Fibroblast of skin of scalp (primary cell): ENCODE results near the gene COL20A1.

ENCODE experiments used
- DNase-seq: peaks from one replicate; pipeline ENCODE4 v3.0.0-alpha.2; 2013

The COL20A1 gene

DNA sequence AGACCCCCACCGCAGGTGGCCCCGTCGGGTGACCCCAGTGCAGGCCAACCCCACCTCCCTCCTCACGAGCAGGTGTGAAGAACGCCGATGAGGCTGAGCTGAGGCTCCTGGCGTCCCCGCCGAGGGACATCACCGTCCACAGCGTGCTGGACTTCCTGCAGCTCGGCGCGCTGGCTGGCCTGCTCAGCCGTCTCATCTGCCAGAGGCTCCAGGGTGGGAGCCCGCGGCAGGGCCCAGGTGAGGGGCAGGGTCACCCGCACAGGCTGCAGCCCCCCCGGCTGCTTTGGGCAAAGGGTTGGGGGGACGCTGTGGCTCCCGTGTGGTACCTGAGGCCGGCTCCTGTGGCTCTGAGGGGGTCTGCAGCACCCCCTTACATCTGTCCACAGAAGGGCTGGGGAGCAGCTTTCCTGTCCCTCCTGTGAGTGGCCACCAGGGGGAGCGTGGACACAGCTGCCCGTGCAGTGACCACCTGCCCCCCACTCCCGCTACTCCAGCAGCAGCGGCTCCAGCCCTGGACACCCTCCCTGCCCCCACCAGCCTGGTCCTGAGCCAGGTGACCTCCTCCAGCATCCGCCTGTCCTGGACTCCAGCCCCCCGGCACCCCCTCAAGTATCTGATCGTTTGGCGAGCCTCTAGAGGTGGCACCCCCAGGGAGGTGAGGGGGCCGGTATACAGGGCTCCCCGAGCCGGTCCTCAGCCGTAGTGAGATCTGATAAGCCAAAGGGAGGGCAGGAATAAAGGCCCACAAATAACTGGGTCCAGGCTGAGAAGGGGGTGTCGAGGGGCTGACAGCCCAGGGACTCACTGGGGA is 16.5 kb downstream of the COL20A1 start:
- peak; percentile 24 for DNase-seq

DNA sequence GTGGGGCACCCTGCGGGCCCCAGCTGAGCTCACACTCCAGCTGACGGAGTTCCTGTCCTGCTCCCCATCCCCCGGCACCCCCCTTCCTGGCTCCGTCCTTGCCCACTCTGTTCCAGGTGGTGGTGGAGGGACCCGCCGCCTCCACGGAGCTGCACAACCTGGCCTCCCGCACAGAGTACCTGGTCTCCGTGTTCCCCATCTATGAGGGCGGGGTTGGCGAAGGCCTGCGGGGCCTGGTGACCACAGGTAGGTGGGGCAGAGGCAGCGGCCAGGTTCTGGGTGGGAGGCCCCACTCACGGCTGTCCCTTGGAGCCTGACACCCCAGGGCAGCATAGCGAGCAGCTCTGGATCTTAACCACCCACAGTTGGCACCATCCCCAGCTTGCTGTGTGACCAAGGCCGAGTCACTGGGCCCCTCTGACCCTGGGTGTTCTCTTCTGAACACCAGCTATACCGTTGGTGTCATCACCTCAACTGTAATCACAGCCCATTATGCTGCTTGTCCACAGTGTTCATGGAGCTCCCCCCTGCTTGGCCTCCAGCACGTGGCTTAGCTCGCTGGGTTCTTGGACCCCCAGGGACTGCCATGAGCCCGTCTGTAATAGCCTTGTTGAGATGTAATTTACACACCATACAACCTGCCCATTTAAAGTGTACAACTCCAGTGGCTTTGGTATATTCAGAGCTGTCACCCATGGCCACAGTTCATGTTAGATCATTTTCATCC is 17.4 kb downstream of the COL20A1 start:
- no peak for DNase-seq

- no peak for DNase-seq
These were observed 18.3 kb downstream of the COL20A1 start for GRCh38 chr20:63311186-63311832.

GRCh38 chr20:63311833-63312243 is 18.9 kb downstream of the COL20A1 start:
- DNase-seq: no peak

DNA sequence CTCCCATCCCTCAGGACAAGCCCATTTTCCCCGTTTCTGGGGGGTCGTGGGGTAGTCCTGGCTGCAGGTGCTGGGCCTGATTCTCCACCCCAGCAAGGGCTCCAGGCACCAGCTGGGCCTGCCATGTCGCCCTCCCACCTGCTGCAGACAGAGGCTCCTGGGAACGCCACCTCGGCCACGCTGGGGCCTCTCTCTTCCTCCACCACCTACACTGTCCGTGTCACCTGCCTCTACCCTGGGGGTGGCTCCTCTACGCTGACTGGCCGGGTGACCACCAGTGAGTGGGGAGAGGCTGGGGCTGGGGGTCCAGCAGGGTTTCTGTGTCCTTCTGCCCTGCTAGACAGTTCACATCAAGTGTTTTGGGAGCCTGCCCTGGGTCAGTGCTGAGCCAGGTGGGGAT is 19.3 kb downstream of the COL20A1 start:
- no peak for DNase-seq

DNA sequence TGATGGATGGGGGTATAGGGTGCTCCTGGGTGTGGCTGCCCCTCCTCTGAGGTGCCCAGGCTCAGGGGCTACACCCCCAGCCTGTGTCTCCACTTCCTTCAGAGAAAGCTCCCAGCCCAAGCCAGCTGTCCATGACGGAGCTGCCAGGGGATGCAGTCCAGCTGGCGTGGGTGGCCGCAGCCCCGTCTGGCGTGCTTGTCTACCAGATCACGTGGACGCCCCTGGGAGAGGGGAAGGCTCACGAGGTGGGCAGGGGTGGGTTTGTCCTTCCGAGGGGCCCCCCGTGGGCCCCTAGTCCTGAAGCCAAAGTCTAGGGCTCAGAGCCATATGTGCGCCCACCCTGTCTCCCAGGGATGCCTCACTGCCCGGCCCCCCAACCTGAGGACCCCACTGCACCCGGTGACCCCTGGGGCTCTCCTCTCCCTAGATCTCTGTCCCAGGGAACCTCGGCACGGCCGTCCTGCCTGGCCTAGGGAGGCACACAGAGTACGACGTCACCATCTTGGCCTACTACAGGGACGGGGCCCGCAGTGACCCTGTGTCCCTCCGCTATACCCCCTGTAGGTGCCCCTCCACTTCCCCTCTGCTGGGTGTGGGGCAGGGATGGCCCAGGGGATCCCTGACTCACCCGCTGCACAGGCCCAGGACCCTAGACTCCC is 19.8 kb downstream of the COL20A1 start:
- DNase-seq: no peak

- DNase-seq: no peak
These were observed 20.5 kb downstream of the COL20A1 start for GRCh38 chr20:63313349-63314014.

DNA sequence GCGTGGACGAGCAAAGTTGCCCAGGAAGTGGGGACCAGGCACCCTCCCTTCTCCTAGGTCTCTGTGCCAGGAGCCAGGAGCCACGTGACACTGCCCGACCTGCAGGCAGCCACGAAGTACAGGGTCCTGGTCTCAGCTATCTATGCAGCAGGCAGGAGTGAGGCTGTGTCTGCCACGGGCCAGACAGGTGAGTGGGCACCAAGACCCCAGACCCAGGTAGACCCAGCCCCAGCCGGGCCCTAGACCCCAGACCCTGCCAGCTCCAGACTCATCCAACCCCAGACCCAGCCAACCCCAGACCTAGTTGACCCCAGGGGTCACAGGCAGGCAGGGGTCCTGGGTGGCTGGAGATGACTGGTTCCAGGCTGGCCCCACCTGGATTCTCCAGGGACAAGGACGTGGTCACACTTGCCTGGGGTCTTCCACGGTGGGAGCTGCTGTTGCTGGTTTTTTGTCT is 21.1 kb downstream of the COL20A1 start:
- no peak for DNase-seq

- DNase-seq: no peak
These were observed 21.7 kb downstream of the COL20A1 start for GRCh38 chr20:63314566-63315239.

- DNase-seq: no peak
These were observed 22.3 kb downstream of the COL20A1 start for GRCh38 chr20:63315240-63315689.

DNA sequence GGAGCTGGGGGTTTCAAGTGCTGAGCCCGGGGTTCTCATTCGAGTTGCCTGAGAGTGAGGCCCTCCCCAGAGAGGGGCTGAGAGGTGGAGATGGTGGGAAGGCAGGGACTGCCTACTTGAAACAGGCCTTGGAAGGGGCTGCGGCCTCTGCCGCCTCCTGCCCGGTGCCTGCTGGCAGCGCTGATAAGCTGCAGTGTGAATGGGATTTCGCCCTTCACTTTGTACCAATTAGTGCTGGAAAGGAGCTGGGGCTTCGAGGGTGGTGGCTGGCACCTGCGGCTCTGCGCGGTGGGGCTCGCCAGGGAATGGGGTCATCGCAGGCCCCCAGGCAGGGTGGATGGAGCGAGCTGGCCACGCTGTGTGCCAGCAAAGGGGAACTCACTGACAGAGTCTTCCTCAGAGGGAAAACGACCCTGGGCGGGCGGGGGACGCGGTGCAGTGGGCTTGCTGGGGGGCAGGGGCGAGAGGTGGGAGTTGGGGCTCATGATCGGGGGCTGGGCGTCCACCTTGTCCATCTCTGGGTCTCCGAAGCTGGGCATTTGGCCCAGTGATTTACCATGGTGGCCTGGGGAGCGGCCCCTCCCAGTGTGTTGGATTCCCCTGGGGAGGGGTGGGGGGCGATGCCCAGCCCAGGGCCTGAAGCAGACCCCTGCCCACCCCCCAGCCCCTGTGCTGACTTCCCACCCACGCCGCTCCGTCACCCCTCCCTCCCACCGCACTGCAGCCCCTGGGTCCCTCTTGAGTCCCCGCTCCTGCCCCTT is 22.9 kb downstream of the COL20A1 start:
- DNase-seq: no peak

DNA sequence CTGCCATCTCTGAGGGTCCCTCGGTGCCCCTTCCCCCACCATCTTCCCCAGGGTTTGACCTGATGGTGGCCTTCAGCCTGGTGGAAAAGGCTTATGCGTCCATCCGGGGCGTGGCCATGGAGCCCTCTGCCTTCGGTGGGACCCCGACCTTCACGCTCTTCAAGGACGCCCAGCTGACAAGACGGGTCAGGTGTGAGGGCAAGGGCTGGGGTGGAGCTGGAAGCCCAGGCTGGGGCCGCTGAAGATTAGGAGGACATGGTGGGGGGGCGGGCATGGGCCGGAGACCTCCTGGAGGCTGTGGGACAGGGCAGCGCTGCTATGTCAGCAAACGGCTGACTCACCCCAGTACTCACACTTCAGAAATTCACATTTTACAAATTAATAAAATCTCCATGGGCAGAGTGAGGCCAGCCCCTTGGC is 23.5 kb downstream of the COL20A1 start:
- no peak for DNase-seq

DNA sequence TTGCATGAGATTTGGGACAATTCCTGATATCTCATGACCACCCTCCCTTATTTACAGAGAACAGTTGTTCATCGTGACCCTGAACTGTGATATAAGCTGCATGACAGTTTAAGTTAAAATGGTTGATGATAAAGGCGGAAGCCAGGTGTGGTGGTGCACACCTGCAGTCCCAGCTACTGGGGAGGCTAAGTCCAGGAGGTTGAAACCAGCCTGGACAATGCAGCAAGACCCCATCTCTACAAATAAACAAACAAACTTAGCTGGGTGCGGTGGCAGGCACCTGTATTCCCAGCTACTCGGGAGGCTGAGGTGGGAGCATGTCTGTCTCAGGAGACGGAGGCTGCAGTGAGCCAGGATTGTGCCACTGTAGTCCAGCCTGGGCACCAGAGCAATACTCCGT is 24.1 kb downstream of the COL20A1 start:
- DNase-seq: no peak

DNA sequence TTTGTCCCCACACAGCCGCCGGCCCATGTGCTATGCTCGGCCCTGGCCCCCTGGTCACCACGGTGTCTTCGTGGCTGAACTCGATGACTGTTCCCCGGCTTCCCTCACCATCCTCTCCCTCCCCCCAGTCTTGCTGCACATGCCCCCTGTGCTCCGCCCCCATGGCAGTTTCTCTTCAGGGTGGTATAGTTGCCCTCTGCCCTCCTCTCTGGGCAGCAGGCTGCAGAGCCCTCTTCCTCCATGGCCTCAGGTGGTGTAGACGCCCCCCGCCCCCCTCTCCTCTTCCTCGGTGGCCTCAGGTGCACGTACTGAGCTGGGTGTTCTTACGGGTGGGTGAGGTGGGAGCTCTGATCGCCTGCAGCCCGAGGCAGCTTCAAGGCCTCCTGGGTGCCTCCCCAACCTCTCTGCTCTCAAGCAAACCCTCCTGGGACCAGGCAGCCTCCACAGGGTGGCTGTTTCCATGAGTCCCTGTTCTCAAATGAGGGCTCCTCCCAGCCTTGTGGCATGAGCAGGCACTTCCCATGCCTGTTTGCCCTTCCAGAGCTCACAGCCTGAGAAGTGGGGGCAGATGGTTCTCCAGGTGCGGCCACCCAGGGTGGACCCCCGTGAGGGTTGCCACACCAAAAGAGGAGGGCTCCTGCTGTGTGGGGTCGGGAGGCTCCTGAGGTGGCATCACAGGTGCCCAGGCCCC is 24.8 kb downstream of the COL20A1 start:
- no peak for DNase-seq

DNA sequence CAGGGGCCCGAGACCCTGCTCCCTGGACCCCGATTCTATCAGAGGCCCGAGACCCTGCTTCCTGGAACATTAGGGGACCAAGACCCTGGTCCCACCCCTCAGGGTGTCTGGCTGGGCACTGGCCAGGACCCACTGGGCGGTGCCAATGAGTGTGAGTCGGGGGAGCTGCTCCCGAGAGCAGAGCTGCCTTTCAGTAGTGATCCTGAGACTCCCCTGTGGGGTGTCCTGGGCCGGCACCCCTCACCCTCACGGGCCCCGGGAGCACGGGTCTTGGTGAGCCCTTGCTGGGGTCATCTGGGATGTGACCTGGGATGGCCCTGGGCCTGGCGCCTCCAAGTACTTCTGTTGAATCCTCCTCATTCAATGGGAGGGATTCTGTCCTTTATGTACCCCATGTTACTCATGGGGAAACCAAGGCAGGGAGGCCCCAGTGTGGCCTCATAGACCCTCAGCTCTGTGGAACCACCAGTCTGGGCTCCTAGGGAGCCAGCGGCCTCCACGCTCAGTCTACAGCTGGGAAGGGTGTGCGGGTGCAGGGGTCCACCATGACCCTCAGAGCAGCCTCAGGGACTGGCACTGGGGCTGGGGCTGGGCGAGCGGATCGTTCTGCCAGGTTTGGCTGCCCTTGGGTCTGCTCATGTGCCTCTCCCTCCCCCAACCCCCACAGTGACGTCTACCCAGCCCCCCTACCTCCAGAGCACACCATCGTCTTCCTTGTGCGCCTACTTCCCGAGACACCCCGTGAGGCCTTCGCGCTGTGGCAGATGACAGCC is 25.6 kb downstream of the COL20A1 start:
- no peak for DNase-seq

DNA sequence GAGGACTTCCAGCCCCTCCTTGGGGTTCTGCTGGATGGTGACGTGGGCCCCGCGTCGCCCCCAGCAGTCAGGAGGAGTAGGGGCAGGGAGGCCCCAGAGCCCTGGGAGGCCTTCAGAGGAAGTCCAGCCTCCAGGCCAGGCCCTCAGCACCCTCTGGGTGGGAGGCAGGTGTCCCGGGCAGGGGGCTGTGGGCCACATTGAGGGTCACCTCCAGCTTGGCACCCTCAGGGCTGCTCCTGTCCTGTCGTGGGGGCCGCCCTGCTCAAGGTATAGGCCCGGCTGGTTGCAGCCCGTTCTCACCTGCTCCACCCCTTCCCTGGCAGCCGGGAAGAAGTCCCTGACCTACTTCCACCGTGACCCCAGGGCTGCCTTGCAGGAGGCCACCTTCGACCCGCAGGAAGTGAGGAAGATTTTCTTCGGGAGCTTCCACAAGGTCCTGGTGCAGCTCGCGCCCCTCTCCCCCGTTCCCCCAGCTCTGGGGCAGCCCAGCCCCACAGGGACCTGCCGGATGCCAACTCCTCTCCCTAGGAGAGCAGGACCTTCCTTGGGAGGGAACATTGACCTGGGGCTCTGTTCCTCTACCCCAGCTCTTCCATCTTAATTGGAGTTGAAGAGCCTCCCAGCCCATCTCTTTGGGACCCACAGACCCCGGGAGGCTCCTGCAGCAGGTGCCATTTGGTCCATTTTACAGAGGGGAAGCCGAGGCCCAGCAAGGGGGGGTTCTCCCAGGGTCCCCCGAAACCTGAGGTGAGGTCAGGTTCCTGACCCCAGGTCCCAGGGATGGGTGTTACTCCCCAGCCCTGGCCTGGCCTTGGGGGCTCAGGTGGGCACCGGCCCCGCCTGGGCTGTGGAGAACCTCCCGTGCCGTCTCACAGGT is 26.4 kb downstream of the COL20A1 start:
- DNase-seq: no peak

DNA sequence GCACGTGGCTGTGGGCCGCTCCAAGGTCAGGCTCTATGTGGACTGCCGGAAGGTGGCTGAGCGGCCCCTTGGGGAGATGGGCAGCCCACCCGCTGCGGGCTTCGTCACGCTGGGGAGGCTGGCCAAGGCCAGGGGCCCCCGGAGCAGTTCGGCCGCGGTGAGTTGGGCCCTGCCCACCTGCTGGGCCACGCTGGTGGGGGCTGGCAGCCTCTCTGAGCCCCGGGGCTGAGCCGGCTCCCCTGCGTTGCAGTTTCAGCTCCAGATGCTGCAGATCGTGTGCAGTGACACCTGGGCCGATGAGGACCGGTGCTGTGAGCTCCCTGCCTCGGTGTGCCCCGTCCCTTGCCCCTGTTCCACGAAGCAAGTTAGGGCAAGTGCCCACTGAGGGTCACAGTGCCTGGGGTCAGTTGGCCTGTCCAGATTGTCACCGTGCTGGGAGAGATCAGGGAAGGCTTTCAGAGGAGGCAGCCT is 27.1 kb downstream of the COL20A1 start:
- DNase-seq: no peak

GRCh38 chr20:63320616-63321147 is 27.7 kb downstream of the COL20A1 start:
- DNase-seq: no peak
